Anterior cingulate cortex (tissue), 58 donors: ENCODE measurements around the gene ZCCHC2.

Experiments used
- DNase-seq, 58 donors: peaks; one replicate each; lab custom pipeline; 2025; lab: John Stamatoyannopoulos, UW

The ZCCHC2 gene

DNA sequence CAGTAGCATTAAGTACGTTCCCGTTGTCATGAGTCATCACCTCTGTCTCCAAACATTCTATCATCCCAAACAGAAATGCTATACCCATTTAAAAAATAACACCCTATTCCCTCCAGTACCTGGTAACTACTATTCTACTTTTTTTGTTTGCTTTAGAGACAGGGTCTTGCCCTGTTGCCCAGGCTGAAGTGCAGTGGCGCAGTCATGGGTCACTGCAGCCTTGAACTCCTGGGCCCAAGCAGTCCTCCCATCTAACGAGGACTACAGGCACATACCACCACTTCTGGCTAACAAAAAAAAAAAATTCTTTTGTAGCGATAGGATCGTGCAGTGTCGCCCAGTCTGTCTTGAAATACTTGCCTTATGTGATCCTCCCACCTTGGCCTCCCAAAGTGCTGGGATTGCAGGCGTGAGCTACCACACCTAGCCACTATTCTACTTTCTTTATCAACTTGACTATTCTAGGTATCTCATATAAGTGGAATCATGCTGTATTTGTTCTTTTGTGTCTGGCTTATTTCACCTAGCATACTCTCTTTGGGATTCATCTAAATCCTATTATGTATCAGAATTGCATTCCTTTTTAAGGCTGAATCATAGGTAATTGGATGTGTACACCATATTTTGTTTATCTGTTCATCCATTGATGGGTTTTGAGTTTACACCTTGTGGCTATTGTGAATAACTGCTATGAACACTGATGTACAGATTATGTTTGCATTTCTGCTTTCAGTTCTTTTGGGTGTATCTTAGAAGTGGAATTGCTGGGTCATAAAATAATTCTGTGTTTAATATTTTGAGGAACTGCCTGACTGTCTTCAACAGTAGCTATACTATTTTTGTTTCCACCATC, 14.4 kb downstream of the ZCCHC2 start:
- no peak for DNase-seq

DNA sequence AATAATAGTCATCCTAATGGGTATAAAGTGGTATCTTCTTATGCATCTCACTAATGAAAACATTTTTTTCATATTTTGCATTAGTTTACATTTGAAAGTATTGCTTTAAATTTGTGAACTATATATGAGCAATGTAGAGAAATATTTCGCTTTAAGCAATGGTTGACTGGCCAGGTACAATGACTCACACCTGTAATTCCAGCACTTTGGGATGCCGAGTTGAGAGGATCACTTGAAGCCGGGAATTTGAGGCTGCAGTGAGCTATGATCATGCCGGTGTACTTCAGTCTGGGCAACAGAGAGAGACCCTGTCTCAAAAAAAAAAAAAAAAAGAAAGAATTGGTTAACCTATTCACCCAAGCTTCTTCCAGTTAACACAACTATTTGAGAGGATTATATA, 15.1 kb downstream of the ZCCHC2 start:
- no peak for DNase-seq

DNA sequence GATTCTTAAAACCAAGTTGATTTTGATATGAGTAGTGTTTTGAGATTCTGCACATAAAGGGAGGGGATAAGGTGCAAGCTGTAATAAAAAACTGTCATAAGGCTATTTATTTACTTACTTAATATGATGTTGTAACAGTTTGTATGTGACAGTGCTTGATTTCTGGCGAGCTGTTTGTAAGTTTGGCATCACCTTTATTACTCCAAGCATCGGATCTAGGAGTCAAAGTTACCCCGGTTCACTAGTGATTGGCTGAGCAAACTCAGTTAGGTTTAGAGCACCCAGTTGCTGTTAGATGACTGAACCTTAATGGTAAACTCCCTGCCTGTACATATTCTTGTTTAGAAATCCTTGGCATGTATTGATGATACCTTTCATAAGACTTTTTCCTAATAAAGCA, 16.1 kb downstream of the ZCCHC2 start:
- DNase-seq: no peak

- DNase-seq: no peak
Measured at GRCh38 chr18:62539284-62540165, 16.7 kb downstream of the ZCCHC2 start.

- no peak for DNase-seq
Measured at GRCh38 chr18:62543021-62543420, 20.2 kb downstream of the ZCCHC2 start.

- peak in 1 of 58 donors; percentile 3 for DNase-seq
Measured at GRCh38 chr18:62545098-62545497, 22.3 kb downstream of the ZCCHC2 start.

DNA sequence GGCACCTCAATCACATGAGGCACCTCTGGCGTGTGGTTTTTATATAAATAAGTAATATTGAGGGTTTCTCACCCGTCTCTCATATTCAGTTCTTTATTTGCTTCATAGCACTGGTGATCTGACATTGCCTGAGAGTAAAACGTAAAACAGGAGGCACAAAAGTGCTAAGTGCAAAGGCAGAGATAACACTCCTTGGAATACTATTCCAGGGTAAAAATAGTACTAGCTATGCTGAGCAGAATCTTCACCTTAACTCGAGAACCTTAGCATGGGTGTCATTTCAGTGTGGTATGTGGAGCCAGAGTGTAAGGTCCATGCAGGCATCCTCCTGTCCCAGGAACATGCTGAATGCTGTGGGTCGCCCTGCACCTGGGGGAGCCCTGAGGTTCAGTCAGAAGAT, 26.9 kb downstream of the ZCCHC2 start:
- DNase-seq: no peak

DNA sequence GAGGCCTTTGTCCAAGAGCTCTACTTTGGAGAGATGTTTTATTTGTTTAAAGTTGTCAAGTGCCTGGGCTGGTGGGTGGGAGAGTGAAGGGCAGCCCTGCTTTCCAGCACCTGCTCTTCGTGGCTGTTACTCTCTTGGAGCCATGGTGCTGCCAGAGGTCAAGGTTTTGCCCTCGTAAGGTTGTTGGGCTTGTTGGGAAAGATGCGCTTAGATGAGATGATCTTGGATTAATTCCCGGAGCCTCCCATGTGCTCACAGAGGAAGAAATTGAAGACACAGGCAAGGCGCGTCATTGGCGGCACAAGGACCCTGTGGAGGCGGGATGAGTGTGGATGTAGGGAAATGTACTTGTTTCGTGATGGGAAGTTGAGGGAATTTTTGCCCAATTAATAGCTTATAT, 27.9 kb downstream of the ZCCHC2 start:
- DNase-seq: no peak

DNA sequence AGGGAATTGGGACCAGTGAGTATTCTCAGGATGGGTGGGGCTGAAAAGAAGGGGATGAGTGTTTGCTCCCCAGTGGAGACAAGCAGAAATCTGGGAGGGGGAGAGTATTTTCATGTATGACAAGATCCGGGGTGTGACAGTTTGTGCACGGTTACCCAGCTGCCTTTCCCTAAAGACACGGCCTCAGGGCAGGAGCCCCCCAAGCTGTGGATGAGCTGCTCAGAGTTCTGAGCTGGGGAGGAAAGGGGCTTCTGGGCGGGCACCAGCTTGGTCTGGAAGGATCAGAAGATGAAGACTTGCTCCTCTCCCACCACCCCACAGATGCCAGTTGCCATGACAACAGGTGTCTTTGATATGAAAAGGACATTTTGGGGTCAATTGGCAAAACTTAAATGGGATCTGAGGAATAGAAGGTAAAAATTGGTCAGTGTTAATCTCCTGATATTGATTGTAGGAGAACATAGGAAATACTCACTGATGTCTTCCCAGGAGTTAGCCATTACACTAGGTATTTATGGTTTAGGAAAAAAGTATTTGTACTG, 29.2 kb downstream of the ZCCHC2 start:
- DNase-seq: no peak

- no peak for DNase-seq
Measured at GRCh38 chr18:62554061-62554815, 31.4 kb downstream of the ZCCHC2 start.

GRCh38 chr18:62555135-62555534, 32.3 kb downstream of the ZCCHC2 start:
- no peak for DNase-seq

DNA sequence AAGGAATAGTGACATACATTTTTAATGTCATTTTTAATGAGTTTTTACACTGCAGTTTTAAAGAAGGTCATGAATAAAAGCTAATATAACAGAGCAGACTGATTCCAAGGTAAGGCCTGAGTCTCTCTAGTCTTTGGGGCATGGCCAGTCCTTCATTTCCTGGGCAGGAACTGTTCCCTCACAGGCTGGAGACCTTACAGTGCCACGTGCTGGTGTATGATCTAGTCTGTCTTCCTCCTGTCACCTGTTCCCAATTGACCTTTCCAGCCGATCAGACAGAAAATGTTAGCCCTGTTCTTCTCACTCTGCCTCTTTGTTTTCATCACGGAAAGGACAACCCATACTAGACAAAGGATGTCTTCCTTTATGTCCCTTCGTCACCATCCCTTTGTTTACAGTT, 33.6 kb downstream of the ZCCHC2 start:
- no peak for DNase-seq

- no peak for DNase-seq
Measured at GRCh38 chr18:62558015-62558663, 35.3 kb downstream of the ZCCHC2 start.

DNA sequence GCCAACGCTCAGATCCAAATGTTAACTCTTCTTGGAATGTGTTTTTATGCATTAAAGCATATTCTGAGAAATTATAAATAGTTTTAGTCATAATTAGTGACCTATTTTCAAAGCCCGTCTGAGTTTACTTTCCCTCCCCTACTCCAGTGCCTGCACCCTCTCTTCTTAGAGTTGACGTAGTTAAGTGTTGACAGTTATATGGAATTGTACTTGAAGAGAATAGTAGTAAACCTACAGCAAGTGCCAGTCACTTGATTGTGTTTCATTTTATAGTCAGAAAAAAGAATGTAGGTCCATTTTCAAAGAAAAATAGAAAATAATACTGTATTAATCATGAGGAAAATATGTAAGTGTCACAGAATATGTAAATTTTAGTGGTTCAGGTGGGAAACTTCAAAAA, 41.2 kb downstream of the ZCCHC2 start:
- DNase-seq: no peak

DNA sequence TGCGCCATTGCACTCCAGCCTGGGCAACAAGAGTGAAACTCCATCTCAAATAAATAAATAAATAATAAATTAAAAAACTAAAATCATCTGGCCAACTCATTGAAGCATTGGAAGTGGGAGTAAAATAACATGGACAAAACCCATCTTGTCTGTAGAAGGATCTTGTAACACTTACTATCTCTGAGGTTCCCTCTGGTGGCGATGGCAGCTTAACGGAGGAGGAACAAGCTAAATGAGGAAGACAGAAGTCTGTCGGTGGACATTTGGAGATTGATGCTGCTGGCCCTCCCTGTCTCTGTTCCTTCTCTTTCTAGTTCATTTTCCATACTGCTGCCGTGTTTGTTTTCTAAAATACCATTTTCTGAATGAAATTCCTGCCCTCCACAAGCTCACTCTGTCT, 43.4 kb downstream of the ZCCHC2 start:
- DNase-seq: peak in 33 of 58 donors; percentile 2 to 60 (median 26)

- DNase-seq: no peak
Measured at GRCh38 chr18:62566818-62567217, 44.0 kb downstream of the ZCCHC2 start.

DNA sequence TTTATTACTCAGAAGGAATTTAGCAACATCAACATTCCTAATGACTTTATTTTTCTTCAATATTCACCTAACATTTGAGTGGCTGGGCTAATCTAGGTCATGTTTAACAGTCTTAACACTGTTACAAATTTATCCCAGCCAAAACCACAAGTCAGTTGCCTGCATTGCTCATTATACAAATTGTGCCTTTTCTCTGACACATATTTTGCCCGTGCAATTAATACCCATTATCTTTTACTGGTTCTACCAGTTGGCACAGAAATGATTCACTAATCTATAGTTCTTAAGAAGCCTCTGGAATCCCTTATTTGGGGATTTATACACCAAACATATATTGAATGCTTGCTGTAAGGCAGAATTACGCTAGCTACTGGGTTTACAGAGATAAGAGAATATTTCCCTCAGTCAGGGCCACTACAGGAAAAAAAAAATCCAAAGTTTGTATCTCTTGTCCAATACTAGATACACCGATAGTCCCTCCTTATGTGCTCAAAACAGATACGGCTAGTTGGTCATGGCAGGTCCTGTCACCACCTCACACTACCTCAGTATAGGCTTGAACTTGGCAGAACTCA, 46.3 kb downstream of the ZCCHC2 start:
- no peak for DNase-seq

DNA sequence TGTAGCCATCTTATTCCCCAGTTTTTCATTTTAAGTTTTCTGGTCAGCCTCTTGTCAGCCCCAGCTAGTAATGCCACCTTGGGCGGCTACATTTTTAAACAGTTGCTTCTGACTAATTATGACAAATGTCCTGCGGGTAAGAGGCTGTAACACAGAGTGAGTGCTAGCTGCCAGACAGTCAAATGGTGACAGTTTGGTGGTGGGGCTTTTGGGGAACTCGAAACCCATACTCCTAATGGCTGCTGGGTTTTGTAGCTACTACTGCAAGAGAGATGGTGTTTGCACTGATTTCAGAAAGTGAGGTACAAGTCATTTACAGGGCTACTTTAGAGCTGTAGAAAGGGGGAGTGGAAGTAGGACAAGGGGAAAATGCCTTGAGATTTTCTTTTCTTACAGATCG, 48.2 kb downstream of the ZCCHC2 start:
- DNase-seq: no peak

GRCh38 chr18:62571648-62572047, 48.8 kb downstream of the ZCCHC2 start:
- no peak for DNase-seq

- no peak for DNase-seq
Measured at GRCh38 chr18:62572456-62572855, 49.6 kb downstream of the ZCCHC2 start.
